ENCODE measurements around the gene KCND3. TPM values are rescaled to one million over a fixed set of nuclear protein-coding genes. Genes with fewer than 3 reads are reported as not detected.

The KCND3 gene
- polyA plus RNA-seq, 1 donor from 2014 or later: 7.8 TPM

DNA sequence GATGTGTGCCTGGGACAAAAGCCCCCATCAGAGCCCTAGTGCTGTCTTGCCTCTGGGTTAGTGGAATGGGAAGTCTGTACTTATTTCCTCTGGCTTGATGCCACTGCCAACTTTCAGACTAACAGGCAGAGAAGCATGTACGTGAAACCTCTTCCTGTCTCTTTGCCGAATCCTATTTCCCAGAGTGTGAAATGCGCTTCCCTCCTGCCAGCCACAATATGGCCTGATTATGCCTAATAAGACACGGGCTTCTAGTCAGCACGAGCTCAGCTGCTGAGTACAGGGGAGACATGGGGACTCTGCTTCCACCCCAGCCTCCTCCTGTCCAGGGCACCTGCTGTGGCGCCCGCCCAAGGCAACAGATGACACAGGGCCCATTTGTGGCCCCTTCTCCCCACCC is 111.4 kb downstream of the KCND3 start:
- no peak for TF ChIP-seq EZH2 (IDR thresholded peaks at IDR 0.05; ENCODE audit: borderline replicate concordance, insufficient read depth, low read length, poor library complexity, severe bottlenecking)
- TF ChIP-seq, protein P1, sequence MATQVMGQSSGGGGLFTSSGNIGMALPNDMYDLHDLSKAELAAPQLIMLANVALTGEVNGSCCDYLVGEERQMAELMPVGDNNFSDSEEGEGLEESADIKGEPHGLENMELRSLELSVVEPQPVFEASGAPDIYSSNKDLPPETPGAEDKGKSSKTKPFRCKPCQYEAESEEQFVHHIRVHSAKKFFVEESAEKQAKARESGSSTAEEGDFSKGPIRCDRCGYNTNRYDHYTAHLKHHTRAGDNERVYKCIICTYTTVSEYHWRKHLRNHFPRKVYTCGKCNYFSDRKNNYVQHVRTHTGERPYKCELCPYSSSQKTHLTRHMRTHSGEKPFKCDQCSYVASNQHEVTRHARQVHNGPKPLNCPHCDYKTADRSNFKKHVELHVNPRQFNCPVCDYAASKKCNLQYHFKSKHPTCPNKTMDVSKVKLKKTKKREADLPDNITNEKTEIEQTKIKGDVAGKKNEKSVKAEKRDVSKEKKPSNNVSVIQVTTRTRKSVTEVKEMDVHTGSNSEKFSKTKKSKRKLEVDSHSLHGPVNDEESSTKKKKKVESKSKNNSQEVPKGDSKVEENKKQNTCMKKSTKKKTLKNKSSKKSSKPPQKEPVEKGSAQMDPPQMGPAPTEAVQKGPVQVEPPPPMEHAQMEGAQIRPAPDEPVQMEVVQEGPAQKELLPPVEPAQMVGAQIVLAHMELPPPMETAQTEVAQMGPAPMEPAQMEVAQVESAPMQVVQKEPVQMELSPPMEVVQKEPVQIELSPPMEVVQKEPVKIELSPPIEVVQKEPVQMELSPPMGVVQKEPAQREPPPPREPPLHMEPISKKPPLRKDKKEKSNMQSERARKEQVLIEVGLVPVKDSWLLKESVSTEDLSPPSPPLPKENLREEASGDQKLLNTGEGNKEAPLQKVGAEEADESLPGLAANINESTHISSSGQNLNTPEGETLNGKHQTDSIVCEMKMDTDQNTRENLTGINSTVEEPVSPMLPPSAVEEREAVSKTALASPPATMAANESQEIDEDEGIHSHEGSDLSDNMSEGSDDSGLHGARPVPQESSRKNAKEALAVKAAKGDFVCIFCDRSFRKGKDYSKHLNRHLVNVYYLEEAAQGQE (IDR thresholded peaks at IDR 0.05; ENCODE audit: borderline replicate concordance): no peak
- no peak for TF ChIP-seq EP300 (conservative IDR thresholded peaks at IDR 0.05; ENCODE audit: poor library complexity, severe bottlenecking)
- no peak overlapping the region for H3K4me2 ChIP-seq (ENCODE audit: low read length)
- no peaks in the 10 kb centered on the region for H3K9me2 ChIP-seq (ENCODE audit: insufficient read depth, low read length)
- H3K9ac ChIP-seq (ENCODE audit: low read length): no peak overlapping the region
- no peaks in the 10 kb centered on the region for H3K9me3 ChIP-seq (ENCODE audit: low read length)
- H3K79me2 ChIP-seq (replicated peaks; ENCODE audit: insufficient read depth, low read length): no peaks in the 10 kb centered on the region
- H4K20me1 ChIP-seq (ENCODE audit: insufficient read depth): no peaks in the 10 kb centered on the region
- no peak overlapping the region for H3K4me3 ChIP-seq (ENCODE audit: low read length)
- no peaks in the 10 kb centered on the region for H3F3A ChIP-seq (ENCODE audit: insufficient read depth, low read length, poor library complexity, severe bottlenecking)
- H3K36me3 ChIP-seq (ENCODE audit: insufficient read depth, low read length): no peaks in the 10 kb centered on the region
- no peak overlapping the region for H2AFZ ChIP-seq (ENCODE audit: low read depth, low read length)
- H3K27me3 ChIP-seq (ENCODE audit: insufficient read depth, low read depth, low read length): no peaks in the 10 kb centered on the region
- no peak overlapping the region for H3K27ac ChIP-seq (ENCODE audit: low read length)

DNA sequence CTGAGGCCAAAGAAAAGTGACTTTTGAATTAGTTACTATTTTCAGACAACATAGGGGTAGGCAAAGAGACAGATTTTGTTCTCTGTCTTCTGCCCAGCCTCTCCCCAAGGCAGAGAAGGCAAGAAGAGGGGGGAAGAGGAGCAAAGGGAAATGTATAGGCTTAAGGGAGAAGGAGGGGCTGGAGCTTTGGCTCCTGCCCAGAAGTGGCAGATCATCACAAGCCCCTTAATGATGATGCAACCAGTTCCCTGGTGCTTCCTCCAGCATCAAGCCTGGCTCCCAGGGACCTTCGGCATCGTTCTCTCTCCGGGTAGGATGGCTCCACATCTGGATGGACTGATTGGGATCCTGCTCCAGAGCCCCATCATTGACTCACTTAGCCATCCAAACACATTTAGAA is 112.8 kb downstream of the KCND3 start:
- Histone ChIP-seq H3K27ac (ENCODE audit: low read length) (peak overlapping the region; percentile 50), H3F3A (ENCODE audit: insufficient read depth, low read length, poor library complexity, severe bottlenecking) (no peaks in the 10 kb centered on the region), H3K27me3 (ENCODE audit: insufficient read depth, low read depth, low read length) (no peaks in the 10 kb centered on the region)

More for the DNA sequence above, 112.8 kb downstream of the KCND3 start:
- Histone ChIP-seq H3K4me3 (ENCODE audit: low read length) (no peak overlapping the region), H2AFZ (ENCODE audit: low read depth, low read length) (no peak overlapping the region), H3K9me2 (ENCODE audit: insufficient read depth, low read length) (no peaks in the 10 kb centered on the region), H3K9me3 (ENCODE audit: low read length) (no peaks in the 10 kb centered on the region), H3K9ac (ENCODE audit: low read length) (no peak overlapping the region), H3K4me2 (ENCODE audit: low read length) (no peak overlapping the region), H3K79me2 (replicated peaks; ENCODE audit: insufficient read depth, low read length) (no peaks in the 10 kb centered on the region), H3K36me3 (ENCODE audit: insufficient read depth, low read length) (no peaks in the 10 kb centered on the region), H4K20me1 (ENCODE audit: insufficient read depth) (no peaks in the 10 kb centered on the region)
- no peak for TF ChIP-seq POLR2AphosphoS5 (IDR thresholded peaks at IDR 0.05)
- no peak for TF ChIP-seq SMC3 (conservative IDR thresholded peaks at IDR 0.05; ENCODE audit: poor library complexity)
- TF ChIP-seq TAF1 (IDR thresholded peaks at IDR 0.05; ENCODE audit: low read depth): no peak
- TF ChIP-seq, protein P2, sequence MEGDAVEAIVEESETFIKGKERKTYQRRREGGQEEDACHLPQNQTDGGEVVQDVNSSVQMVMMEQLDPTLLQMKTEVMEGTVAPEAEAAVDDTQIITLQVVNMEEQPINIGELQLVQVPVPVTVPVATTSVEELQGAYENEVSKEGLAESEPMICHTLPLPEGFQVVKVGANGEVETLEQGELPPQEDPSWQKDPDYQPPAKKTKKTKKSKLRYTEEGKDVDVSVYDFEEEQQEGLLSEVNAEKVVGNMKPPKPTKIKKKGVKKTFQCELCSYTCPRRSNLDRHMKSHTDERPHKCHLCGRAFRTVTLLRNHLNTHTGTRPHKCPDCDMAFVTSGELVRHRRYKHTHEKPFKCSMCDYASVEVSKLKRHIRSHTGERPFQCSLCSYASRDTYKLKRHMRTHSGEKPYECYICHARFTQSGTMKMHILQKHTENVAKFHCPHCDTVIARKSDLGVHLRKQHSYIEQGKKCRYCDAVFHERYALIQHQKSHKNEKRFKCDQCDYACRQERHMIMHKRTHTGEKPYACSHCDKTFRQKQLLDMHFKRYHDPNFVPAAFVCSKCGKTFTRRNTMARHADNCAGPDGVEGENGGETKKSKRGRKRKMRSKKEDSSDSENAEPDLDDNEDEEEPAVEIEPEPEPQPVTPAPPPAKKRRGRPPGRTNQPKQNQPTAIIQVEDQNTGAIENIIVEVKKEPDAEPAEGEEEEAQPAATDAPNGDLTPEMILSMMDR (IDR thresholded peaks at IDR 0.05; ENCODE audit: poor library complexity, severe bottlenecking): no peak
- no peak for TF ChIP-seq EZH2 (IDR thresholded peaks at IDR 0.05; ENCODE audit: borderline replicate concordance, insufficient read depth, low read length, poor library complexity, severe bottlenecking)
- no peak for TF ChIP-seq EP300 (conservative IDR thresholded peaks at IDR 0.05; ENCODE audit: poor library complexity, severe bottlenecking)
- no peak for TF ChIP-seq RAD21 (conservative IDR thresholded peaks at IDR 0.05)
- TF ChIP-seq MXI1 (conservative IDR thresholded peaks at IDR 0.05; ENCODE audit: poor library complexity, severe bottlenecking): no peak
- TF ChIP-seq, protein P1 (IDR thresholded peaks at IDR 0.05; ENCODE audit: borderline replicate concordance): no peak
